Esophagus squamous epithelium (tissue), 4 donors: ENCODE results near the gene EXOSC3.

ENCODE experiments used
- CTCF ChIP-seq, 6 experiments: fragments of 450-650 bp in 4 of 6; fragments of 200-600 bp in 2 of 6; sonication (generic) in 2 of 6; IDR thresholded peaks; one replicate each; pipeline ENCODE4 v1.5.1; 2016 to 2019; ENCODE audit warnings: antibody characterized with exemption in 6 of 6, mild to moderate bottlenecking in 4 of 6, moderate library complexity in 4 of 6
- POLR2A ChIP-seq, 4 donors: fragments of 450-650 bp; IDR thresholded peaks; one replicate each; pipeline ENCODE4 v1.6.1; 2017; ENCODE audit warnings: antibody characterized with exemption in 4 of 4, mild to moderate bottlenecking in 4 of 4, moderate library complexity in 3 of 4

- no peak for TF ChIP-seq CTCF (IDR thresholded peaks at IDR 0.05)
- no peak for TF ChIP-seq POLR2A (IDR thresholded peaks at IDR 0.05)
These were observed 44.1 kb downstream of the EXOSC3 start for GRCh38 chr9:37740631-37741328.
